ENCODE measurements around the gene KLF1.

DNA sequence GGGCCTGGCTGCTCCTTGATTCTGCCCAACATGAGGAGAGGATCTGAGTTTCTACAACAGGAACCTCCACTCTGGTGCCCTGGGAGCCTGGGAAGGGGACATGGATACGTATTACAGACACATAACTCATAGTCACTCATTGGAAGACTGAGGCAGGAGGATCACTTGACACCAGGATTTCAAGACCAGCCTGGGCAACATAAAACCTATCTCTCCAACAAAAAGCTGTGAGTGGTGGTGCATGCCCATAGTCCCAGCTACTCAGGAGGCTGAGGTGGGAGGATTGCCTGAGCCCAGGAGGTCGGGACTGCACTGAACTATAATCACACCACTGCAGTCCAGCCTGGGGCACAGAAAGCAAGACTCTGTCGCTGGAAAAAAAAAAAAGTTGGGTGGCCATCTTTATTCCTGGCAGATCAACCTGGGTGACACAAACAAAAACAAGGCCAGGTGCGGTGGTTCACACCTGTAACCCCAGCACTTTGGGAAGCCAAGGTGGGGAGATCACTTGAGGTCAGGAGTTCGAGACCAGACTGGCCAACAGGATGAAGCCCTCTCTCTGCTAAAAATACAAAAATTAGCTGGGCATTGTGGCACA lies 1.1 kb upstream of the KLF1 start:
- no peak for TF ChIP-seq POLR2A (IDR thresholded peaks at IDR 0.05)
- TF ChIP-seq, protein P1, sequence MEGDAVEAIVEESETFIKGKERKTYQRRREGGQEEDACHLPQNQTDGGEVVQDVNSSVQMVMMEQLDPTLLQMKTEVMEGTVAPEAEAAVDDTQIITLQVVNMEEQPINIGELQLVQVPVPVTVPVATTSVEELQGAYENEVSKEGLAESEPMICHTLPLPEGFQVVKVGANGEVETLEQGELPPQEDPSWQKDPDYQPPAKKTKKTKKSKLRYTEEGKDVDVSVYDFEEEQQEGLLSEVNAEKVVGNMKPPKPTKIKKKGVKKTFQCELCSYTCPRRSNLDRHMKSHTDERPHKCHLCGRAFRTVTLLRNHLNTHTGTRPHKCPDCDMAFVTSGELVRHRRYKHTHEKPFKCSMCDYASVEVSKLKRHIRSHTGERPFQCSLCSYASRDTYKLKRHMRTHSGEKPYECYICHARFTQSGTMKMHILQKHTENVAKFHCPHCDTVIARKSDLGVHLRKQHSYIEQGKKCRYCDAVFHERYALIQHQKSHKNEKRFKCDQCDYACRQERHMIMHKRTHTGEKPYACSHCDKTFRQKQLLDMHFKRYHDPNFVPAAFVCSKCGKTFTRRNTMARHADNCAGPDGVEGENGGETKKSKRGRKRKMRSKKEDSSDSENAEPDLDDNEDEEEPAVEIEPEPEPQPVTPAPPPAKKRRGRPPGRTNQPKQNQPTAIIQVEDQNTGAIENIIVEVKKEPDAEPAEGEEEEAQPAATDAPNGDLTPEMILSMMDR (IDR thresholded peaks at IDR 0.05 in 8 of 11, conservative IDR thresholded peaks at IDR 0.05 in 3 of 11): no peak
- no peak for TF ChIP-seq POLR2AphosphoS5 (IDR thresholded peaks at IDR 0.05)
